Stomach (tissue), 9 donors: ENCODE data around the gene A2M. TPM values are rescaled to one million over a fixed set of nuclear protein-coding genes. Genes with fewer than 3 reads are reported as not detected.
A peak's percentile ranks its signal among the peaks of the same experiment; 100 is the strongest.

ENCODE experiments used
- DNase-seq, 2 donors: peaks; one replicate each; pipeline versions ENCODE4 v3.0.0 to v3.0.0-alpha.2; 2013 to 2019
- H3K27ac ChIP-seq, 5 donors: fragments of 200-600 bp in 4 of 5; sonication (generic) in 4 of 5; one replicate each; pipeline ENCODE4 v1.5.1; 2013 to 2019; ENCODE audit warnings: mild to moderate bottlenecking in 1 of 5, moderate library complexity in 1 of 5
- H3K27me3 ChIP-seq, 3 donors: fragments of 200-600 bp; sonication (generic); one replicate each; pipeline ENCODE4 v1.5.1; 2017 to 2019; ENCODE audit warnings: mixed run types in 1 of 3
- H3K36me3 ChIP-seq, 4 donors: fragments of 200-600 bp; sonication (generic); 1 replicate in 3 of 4; 2 replicates in 1 of 4; pipeline ENCODE4 v1.5.1; 2016 to 2019
- H3K4me1 ChIP-seq, 4 donors: fragments of 200-600 bp; sonication (generic); one replicate each; pipeline ENCODE4 v1.5.1; 2016 to 2019
- H3K4me3 ChIP-seq, 4 donors: fragments of 200-600 bp; sonication (generic) in 3 of 4; one replicate each; pipeline ENCODE4 v1.5.1; 2016 to 2019; ENCODE audit warnings: mild to moderate bottlenecking in 1 of 4
- H3K9me3 ChIP-seq, 4 donors: fragments of 200-600 bp; sonication (generic); one replicate each; pipeline ENCODE4 v1.5.1; 2016 to 2019
- EP300 ChIP-seq: sonication (generic); formaldehyde crosslinking; IDR thresholded peaks from one replicate; pipeline ENCODE4 v1.6.1; 2017; ENCODE audit warnings: antibody characterized with exemption
- POLR2A ChIP-seq, 4 donors: fragments of 450-650 bp; IDR thresholded peaks; one replicate each; pipeline ENCODE4 v1.6.1; 2016; ENCODE audit warnings: antibody characterized with exemption in 4 of 4, control low read depth in 2 of 4, mild to moderate bottlenecking in 1 of 4, moderate library complexity in 1 of 4
- POLR2AphosphoS5 ChIP-seq, 3 donors: sonication (generic); formaldehyde crosslinking; IDR thresholded peaks; one replicate each; pipeline ENCODE4 v1.6.1; 2016; ENCODE audit warnings: antibody characterized with exemption in 3 of 3
- WGBS, 5 donors: extraction: QIAGEN DNeasy Blood & Tissue Kit in 3 of 5; methylation state at CpG; one replicate each; pipeline versions ENCODE4 v1.1.5 to v1.1.7; 2013 to 2018; 5-methylcytosine and 5-hydroxymethylcytosine counted together
- intact Hi-C: fragments of 100-400 bp; cut with DNase I; formaldehyde crosslinking; loops from one replicate; pipeline ENCODE4 v1.15.1; 2023; ENCODE audit warnings: low total_unique reads
- polyA plus RNA-seq, 3 donors: library from polyadenylated mRNA; stranded (reverse); fragments of 200-250 nt; gene quantifications; one replicate each; pipeline ENCODE4 v1.2.3, GENCODE V29; 2013
- total RNA-seq, 5 donors: library from RNA; depleted of rRNA; stranded (reverse); fragments of >200 nt; gene quantifications; one replicate each; pipeline versions ENCODE4 v1.1.0 to v1.2.3, GENCODE V29; 2014 to 2016
- TF ChIP-seq, protein P1 (sequence below), 7 experiments: fragments of 450-650 bp in 4 of 7; fragments of 200-600 bp in 3 of 7; sonication (generic) in 3 of 7; IDR thresholded peaks; one replicate each; pipeline ENCODE4 v1.5.1; 2016 to 2019; ENCODE audit warnings: antibody characterized with exemption in 7 of 7, control low read depth in 2 of 7, mild to moderate bottlenecking in 1 of 7
- donor health status: healthy with polysubstance abuse.
- donor health status: Bipolar disorder and iron deficiency.
- donor health status: healthy.

The A2M gene
- total and polyA plus RNA-seq, 8 donors, result 47.4 to 445 (median 133) TPM

DNA sequence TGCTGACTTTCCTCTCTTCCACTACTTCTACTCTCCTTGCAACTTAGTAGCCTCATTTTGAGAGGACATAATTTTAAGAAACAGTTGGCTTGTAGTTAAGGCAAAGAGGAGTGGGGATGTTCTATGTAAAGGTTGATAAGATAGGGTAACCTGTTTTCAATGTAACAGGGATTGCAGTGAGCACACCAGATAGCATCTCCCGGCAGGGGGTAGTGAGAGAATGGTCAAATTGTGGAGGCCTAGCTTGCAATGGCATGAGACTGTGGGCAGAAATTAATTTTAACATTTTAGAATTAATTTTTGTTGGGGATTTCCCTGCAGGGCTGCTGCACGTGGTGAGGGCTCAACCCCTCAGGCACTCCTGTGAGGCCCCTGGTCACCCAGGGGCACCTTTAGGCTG is 84.9 kb downstream of the A2M start:
- no peak for DNase-seq
- no peak for TF ChIP-seq POLR2AphosphoS5 (IDR thresholded peaks at IDR 0.05)
- TF ChIP-seq POLR2A (IDR thresholded peaks at IDR 0.05), result no peak
- TF ChIP-seq, protein P1, sequence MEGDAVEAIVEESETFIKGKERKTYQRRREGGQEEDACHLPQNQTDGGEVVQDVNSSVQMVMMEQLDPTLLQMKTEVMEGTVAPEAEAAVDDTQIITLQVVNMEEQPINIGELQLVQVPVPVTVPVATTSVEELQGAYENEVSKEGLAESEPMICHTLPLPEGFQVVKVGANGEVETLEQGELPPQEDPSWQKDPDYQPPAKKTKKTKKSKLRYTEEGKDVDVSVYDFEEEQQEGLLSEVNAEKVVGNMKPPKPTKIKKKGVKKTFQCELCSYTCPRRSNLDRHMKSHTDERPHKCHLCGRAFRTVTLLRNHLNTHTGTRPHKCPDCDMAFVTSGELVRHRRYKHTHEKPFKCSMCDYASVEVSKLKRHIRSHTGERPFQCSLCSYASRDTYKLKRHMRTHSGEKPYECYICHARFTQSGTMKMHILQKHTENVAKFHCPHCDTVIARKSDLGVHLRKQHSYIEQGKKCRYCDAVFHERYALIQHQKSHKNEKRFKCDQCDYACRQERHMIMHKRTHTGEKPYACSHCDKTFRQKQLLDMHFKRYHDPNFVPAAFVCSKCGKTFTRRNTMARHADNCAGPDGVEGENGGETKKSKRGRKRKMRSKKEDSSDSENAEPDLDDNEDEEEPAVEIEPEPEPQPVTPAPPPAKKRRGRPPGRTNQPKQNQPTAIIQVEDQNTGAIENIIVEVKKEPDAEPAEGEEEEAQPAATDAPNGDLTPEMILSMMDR (IDR thresholded peaks at IDR 0.05), result no peak
- no peak for TF ChIP-seq EP300
- Histone ChIP-seq H3K9me3 (no peaks in the 10 kb centered on the region), H3K4me1 (no peaks in the 10 kb centered on the region), H3K36me3 (no peaks in the 10 kb centered on the region), H3K4me3 (no peak overlapping the region), H3K27ac (no peak overlapping the region), H3K27me3 (no peaks in the 10 kb centered on the region)
- WGBS, 5 donors, result 46 to 64% (median 51%) methylated on average over 2 of the region's 2 CpGs
- intact Hi-C loops, result no loop called here

GRCh38 chr12:9027161-9028059 is 88.3 kb downstream of the A2M start:
- TF ChIP-seq, protein P1 (IDR thresholded peaks at IDR 0.05), result no peak
- TF ChIP-seq POLR2A (IDR thresholded peaks at IDR 0.05) (no peak), POLR2AphosphoS5 (IDR thresholded peaks at IDR 0.05) (no peak), EP300 (no peak)
- Histone ChIP-seq H3K4me3 (no peak overlapping the region), H3K9me3 (no peaks in the 10 kb centered on the region), H3K36me3 (no peaks in the 10 kb centered on the region), H3K4me1 (no peaks in the 10 kb centered on the region), H3K27me3 (no peaks in the 10 kb centered on the region), H3K27ac (no peak overlapping the region)
- DNase-seq, result no peak
- 86 to 90% (median 88%) methylated on average over 7 of the region's 7 CpGs for WGBS, 5 donors
- intact Hi-C loops, result no loop called here

- no peak for DNase-seq
- Histone ChIP-seq H3K4me3 (no peak overlapping the region), H3K27ac (peak overlapping the region in 2 of 5 donors; percentile 24 to 44), H3K36me3 (no peaks in the 10 kb centered on the region), H3K9me3 (no peaks in the 10 kb centered on the region), H3K4me1 (no peaks in the 10 kb centered on the region), H3K27me3 (no peaks in the 10 kb centered on the region)
- intact Hi-C loops, result no loop called here
- 84 to 89% (median 89%) methylated on average over 2 of the region's 2 CpGs for WGBS, 5 donors
- TF ChIP-seq POLR2A (IDR thresholded peaks at IDR 0.05), result no peak
- TF ChIP-seq, protein P1 (IDR thresholded peaks at IDR 0.05), result no peak
- TF ChIP-seq POLR2AphosphoS5 (IDR thresholded peaks at IDR 0.05), result no peak
- TF ChIP-seq EP300, result no peak
Measured at GRCh38 chr12:9024512-9024911, 91.2 kb downstream of the A2M start.

DNA sequence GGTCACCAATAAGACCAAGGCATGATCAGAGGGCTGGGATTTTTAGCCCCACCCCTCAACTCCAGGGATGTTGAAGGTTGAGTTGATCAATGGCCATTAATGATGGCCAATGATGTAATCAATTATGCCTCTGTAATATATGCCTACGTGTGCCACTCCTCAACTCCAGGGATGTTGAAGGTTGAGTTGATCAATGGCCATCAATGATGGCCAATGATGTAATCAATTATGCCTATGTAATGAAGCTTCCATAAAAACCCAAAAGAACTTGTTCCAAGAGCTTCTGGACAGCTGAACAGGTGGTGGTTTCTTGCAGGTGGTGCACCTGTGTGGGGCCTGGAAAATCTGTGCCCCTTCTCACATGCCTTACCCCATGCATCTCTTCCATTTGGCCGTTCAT is 93.1 kb downstream of the A2M start:
- Histone ChIP-seq H3K27ac (no peak overlapping the region), H3K4me1 (no peaks in the 10 kb centered on the region), H3K9me3 (peaks cover 0 to 10% (median 5%) of the 10 kb centered on the region in 4 donors), H3K4me3 (no peak overlapping the region), H3K36me3 (no peaks in the 10 kb centered on the region), H3K27me3 (no peaks in the 10 kb centered on the region)
- no peak for TF ChIP-seq POLR2A (IDR thresholded peaks at IDR 0.05)
- TF ChIP-seq EP300, result no peak
- TF ChIP-seq POLR2AphosphoS5 (IDR thresholded peaks at IDR 0.05), result no peak
- TF ChIP-seq, protein P1 (IDR thresholded peaks at IDR 0.05), result no peak
- 81 to 87% (median 85%) methylated on average over 2 of the region's 2 CpGs for WGBS, 5 donors
- no peak for DNase-seq
- intact Hi-C loops, result no loop called here

Other genes starting within 250 kb of the A2M start
- 100 to 1,000 TPM in 1 of 5 donors, 10 to 100 TPM in 3, 1 to 10 TPM in 1; 4.3 to 176 (median 21.3) TPM for gene PHC1, start 201.4 kb downstream of the A2M start, total RNA-seq
- gene PHC1, start 201.4 kb downstream of the A2M start, polyA plus RNA-seq, result 10 to 100 TPM in 2 of 3 donors, 1 to 10 TPM in 1; 9.7 to 18.9 (median 14.2) TPM
- 100 to 1,000 TPM in 2 of 5 donors, 10 to 100 TPM in 3; 33.3 to 155 (median 66.9) TPM for gene M6PR, start 166.3 kb downstream of the A2M start, total RNA-seq
- gene M6PR, start 166.3 kb downstream of the A2M start, polyA plus RNA-seq, result 10 to 100 TPM; 20.9 to 50.1 (median 36.7) TPM
- gene KLRG1, start 126.4 kb downstream of the A2M start, total RNA-seq, result 1 to 10 TPM in 2 of 5 donors, under 1 TPM in 1, not detected in 2; 0.43 to 2.9 (median 1.3) TPM
- gene KLRG1, start 126.4 kb downstream of the A2M start, polyA plus RNA-seq, result 1 to 10 TPM in 2 of 3 donors, under 1 TPM in 1; 0.40 to 1.7 (median 1.6) TPM
- gene PZP, start 92.5 kb upstream of the A2M start, total RNA-seq, result not detected
- gene PZP, start 92.5 kb upstream of the A2M start, polyA plus RNA-seq, result under 1 TPM in 1 of 3 donors, not detected in 2; 0.13 TPM